OCI-LY7 (cell line): ENCODE results near the gene EEIG1. TPM values are rescaled to one million over a fixed set of nuclear protein-coding genes. Genes with fewer than 3 reads are reported as not detected.

ENCODE experiments used
- BruUV-seq: library from RNA; stranded (reverse); fragments of 400-500 nt; replicated peaks from 2 replicates; lab custom pipeline; 2021; lab: Mats Ljungman, UMichigan
- CTCF ChIA-PET: fragments of 300-600 bp; sonication (Branson Sonifier 250); formaldehyde crosslinking; loops from one replicate; lab custom pipeline; 2022; ENCODE audit warnings: antibody characterized with exemption; ENCODE audit not compliant: unreplicated experiment; lab: Charles Lee
- POLR2A ChIA-PET: fragments of 300-600 bp; sonication (Branson Sonifier 250); formaldehyde crosslinking; loops from one replicate; lab custom pipeline; 2022; ENCODE audit warnings: antibody characterized with exemption; lab: Charles Lee
- DNase-seq: peaks from one replicate; pipeline ENCODE4 v3.0.0-alpha.2; 2015; ENCODE audit warnings: low spot score
- H2AFZ ChIP-seq: fragments of 200-600 bp; sonication (generic), shearing (Covaris generic); 2 replicates; pipeline ENCODE4 v1.6.1; 2014; ENCODE audit warnings: mild to moderate bottlenecking, antibody characterized with exemption, low read length, moderate library complexity
- H3K27ac ChIP-seq: fragments of 200-600 bp; sonication (generic); 2 replicates; pipeline ENCODE4 v1.5.1; 2014; ENCODE audit warnings: mixed run types, low read depth, mild to moderate bottlenecking, moderate library complexity, low read length, inconsistent platforms; ENCODE audit not compliant: poor library complexity, severe bottlenecking
- H3K36me3 ChIP-seq: fragments of 200-600 bp; sonication (generic); 2 replicates; pipeline ENCODE4 v1.6.1; 2014; ENCODE audit warnings: mild to moderate bottlenecking, antibody characterized with exemption, low read length, moderate library complexity, mixed read lengths; ENCODE audit not compliant: insufficient read depth
- H3K4me1 ChIP-seq: fragments of 200-600 bp; sonication (generic); 2 replicates; pipeline ENCODE4 v1.5.1; 2014; ENCODE audit warnings: mild to moderate bottlenecking, low read length; ENCODE audit not compliant: insufficient read depth, poor library complexity, severe bottlenecking
- H3K4me2 ChIP-seq: fragments of 200-600 bp; sonication (generic); 2 replicates; pipeline ENCODE4 v1.6.1; 2014; ENCODE audit warnings: mild to moderate bottlenecking, low read length
- H3K4me3 ChIP-seq: fragments of 200-600 bp; sonication (generic); 2 replicates; pipeline ENCODE4 v1.5.1; 2014; ENCODE audit warnings: mild to moderate bottlenecking, low read depth, low read length; ENCODE audit not compliant: poor library complexity, severe bottlenecking
- H3K79me2 ChIP-seq: fragments of 200-600 bp; sonication (generic); 2 replicates; pipeline ENCODE4 v1.6.1; 2016; ENCODE audit warnings: low read depth, mild to moderate bottlenecking, low read length, moderate library complexity, mixed read lengths; ENCODE audit not compliant: insufficient read depth
- H3K9me2 ChIP-seq: fragments of 200-600 bp; sonication (generic); 2 replicates; pipeline ENCODE4 v1.6.1; 2016; ENCODE audit warnings: mild to moderate bottlenecking, low read length, mixed read lengths; ENCODE audit not compliant: insufficient read depth
- H3K9me3 ChIP-seq: fragments of 200-600 bp; sonication (generic); 2 replicates; pipeline ENCODE4 v1.6.1; 2014; ENCODE audit warnings: mild to moderate bottlenecking, mixed run types, low read length, mixed read lengths
- H4K20me1 ChIP-seq: fragments of 200-600 bp; sonication (generic); 2 replicates; pipeline ENCODE4 v1.6.1; 2014; ENCODE audit warnings: mild to moderate bottlenecking, antibody characterized with exemption, low read length, moderate library complexity, mixed read lengths; ENCODE audit not compliant: insufficient read depth
- CTCF ChIP-seq: fragments of 200-600 bp; sonication (generic); conservative IDR thresholded peaks from 2 replicates; pipeline ENCODE4 v1.5.1; 2014; ENCODE audit warnings: mild to moderate bottlenecking, antibody characterized with exemption, low read length, moderate library complexity, mixed read lengths
- EZH2phosphoT487 ChIP-seq: fragments of 200-600 bp; sonication (generic); IDR thresholded peaks from 2 replicates; pipeline ENCODE4 v1.6.1; 2018; ENCODE audit warnings: low read depth, borderline replicate concordance, mild to moderate bottlenecking, mixed run types, antibody characterized with exemption, low read length, moderate library complexity, mixed read lengths
- intact Hi-C: fragments of 100-400 bp; cut with micrococcal nuclease; formaldehyde crosslinking; loops from one replicate; pipeline ENCODE4 v1.10.0; 2022; ENCODE audit not compliant: unreplicated experiment
- total RNA-seq, 2 experiments: library from RNA; depleted of rRNA in 1 of 2; stranded (reverse); fragments of >200 nt in 1 of 2; shearing (Covaris generic) in 1 of 2; gene quantifications; 2 replicates each; pipeline ENCODE4 v1.2.3, GENCODE V29; 2014 to 2022

Gene EEIG1
- total RNA-seq, 2 experiments from 2014 or later = 25.8 to 60.1 TPM

- Histone ChIP-seq H2AFZ (no peak overlapping the region), H3K9me3 (0 out of 2 replicates have a peak, but pooled peaks cover 4% of the 10 kb centered on the region), H3K4me1 (peaks cover 40% of the 10 kb centered on the region), H3K27ac (no peak overlapping the region), H4K20me1 (no peaks in the 10 kb centered on the region), H3K36me3 (no peaks in the 10 kb centered on the region), H3K4me3 (no peak overlapping the region), H3K9me2 (no peaks in the 10 kb centered on the region), H3K79me2 (no peaks in the 10 kb centered on the region), H3K4me2 (no peak overlapping the region)
- BruUV-seq = no TSS peak
- ChIA-PET POLR2A (interaction anchor here (0.5 kb wide), 1 partner anchor 27 kb away, joined by 3 read pairs; no protein-coding TSS in a partner anchor), CTCF (no interaction called here)
- intact Hi-C loops = no loop called here
- no peak for DNase-seq
- TF ChIP-seq EZH2phosphoT487 = no peak
- TF ChIP-seq CTCF = no peak
Observed at GRCh38 chr9:128003966-128004604, 23.3 kb upstream of the EEIG1 start.

- H2AFZ ChIP-seq = no peak overlapping the region
- no peak for TF ChIP-seq CTCF
- H4K20me1 ChIP-seq = no peaks in the 10 kb centered on the region
- H3K9me2 ChIP-seq = no peaks in the 10 kb centered on the region
- intact Hi-C loops = no loop called here
- no TSS peak for BruUV-seq
- DNase-seq = no peak
- H3K9me3 ChIP-seq = 0 out of 2 replicates have a peak, but pooled peaks cover 4% of the 10 kb centered on the region
- H3K27ac ChIP-seq = no peak overlapping the region
- H3K4me3 ChIP-seq = no peak overlapping the region
- no peak overlapping the region for H3K4me2 ChIP-seq
- peaks cover 29% of the 10 kb centered on the region for H3K4me1 ChIP-seq
- CTCF ChIA-PET = no interaction called here
- POLR2A ChIA-PET = interaction anchor here (0.6 to 1.5 kb wide), 3 partner anchors 10 to 1020 kb away, joined by 3 to 6 read pairs (median 5); no protein-coding TSS in a partner anchor
- H3K79me2 ChIP-seq = no peaks in the 10 kb centered on the region
- no peaks in the 10 kb centered on the region for H3K36me3 ChIP-seq
Observed at GRCh38 chr9:128002959-128003358, 22.2 kb upstream of the EEIG1 start.

- Histone ChIP-seq H3K4me2 (no peak overlapping the region), H3K79me2 (no peaks in the 10 kb centered on the region), H3K4me1 (peaks cover 17% of the 10 kb centered on the region), H3K9me2 (no peaks in the 10 kb centered on the region), H3K36me3 (no peaks in the 10 kb centered on the region), H3K27ac (no peak overlapping the region), H3K9me3 (0 out of 2 replicates have a peak, but pooled peaks cover 4% of the 10 kb centered on the region), H3K4me3 (no peak overlapping the region), H4K20me1 (no peaks in the 10 kb centered on the region), H2AFZ (no peak overlapping the region)
- ChIA-PET POLR2A (interaction anchor here (1.5 kb wide), 1 partner anchor 10 kb away, joined by 6 read pairs; no protein-coding TSS in a partner anchor), CTCF (no interaction called here)
- TF ChIP-seq EZH2phosphoT487 (no peak), CTCF (no peak)
- no TSS peak for BruUV-seq
- intact Hi-C loops = no loop called here
- DNase-seq = no peak
Observed at GRCh38 chr9:128001779-128002298, 21.1 kb upstream of the EEIG1 start.
